A549 (cell line): Measurements from ENCODE around the gene RNF114. TPM values are rescaled to one million over a fixed set of nuclear protein-coding genes. Genes with fewer than 3 reads are reported as not detected.

ENCODE experiments used
- ATAC-seq, 2 experiments: fragments of 200-7000 bp in 1 of 2; fragments of >200 bp in 1 of 2; cut with Nextera tagmentation in 1 of 2; cut with Tn5 transposase in 1 of 2; 3 replicates each; pipeline versions ENCODE4 v1.8.0 to v1.9.1; 2018 to 2020; ENCODE audit warnings: mild to moderate bottlenecking in 1 of 2, moderate library complexity in 1 of 2
- CTCF ChIA-PET: fragments of 300-600 bp; sonication (Branson Sonifier 250); formaldehyde crosslinking; extraction: SDS; loops from one replicate; lab custom pipeline; 2021; ENCODE audit warnings: antibody characterized with exemption, inconsistent platforms; lab: Yijun Ruan, JAX
- POLR2A ChIA-PET: fragments of 350-600 bp; formaldehyde crosslinking; extraction: SDS; loops from one replicate; lab custom pipeline; 2021; ENCODE audit warnings: antibody characterized with exemption, inconsistent platforms; lab: Yijun Ruan, JAX
- DNase-seq, 2 experiments: peaks; one replicate each; pipeline versions ENCODE4 v3.0.0 to v3.0.0-alpha.2; 2011 to 2016; ENCODE audit warnings: low read depth in 1 of 2, low spot score in 1 of 2
- FAIRE-seq: peaks from 2 replicates; lab custom pipeline; 2011; peaks lifted over from hg19 to GRCh38; lab: Jason Lieb, UNC
- H3K27ac ChIP-seq, 2 experiments: fragments of >200 bp; sonication (Bioruptor Twin); formaldehyde crosslinking; 3 replicates each; pipeline ENCODE4 v1.5.1; 2016 to 2017
- H3K4me1 ChIP-seq: fragments of >200 bp; sonication (Bioruptor Twin); formaldehyde crosslinking; 3 replicates; pipeline ENCODE4 v1.6.1; 2016
- H3K4me2 ChIP-seq: fragments of >200 bp; sonication (Bioruptor Twin); formaldehyde crosslinking; 3 replicates; pipeline ENCODE4 v1.6.1; 2016
- H3K4me3 ChIP-seq: fragments of >200 bp; sonication (Bioruptor Twin); formaldehyde crosslinking; 3 replicates; pipeline ENCODE4 v1.5.1; 2016
- H3K9me3 ChIP-seq: fragments of >200 bp; sonication (Bioruptor Twin); formaldehyde crosslinking; 3 replicates; pipeline ENCODE4 v1.6.1; 2016
- BHLHE40 ChIP-seq: IDR thresholded peaks from 2 replicates; pipeline ENCODE4 v1.6.1; 2012; ENCODE audit warnings: low read depth, low read length, inconsistent platforms
- FOXS1 ChIP-seq: fragments of 250-450 bp; sonication (Bioruptor Pico); IDR thresholded peaks from 2 replicates; pipeline ENCODE4 v1.5.0; 2020; ENCODE audit warnings: mild to moderate bottlenecking, moderate library complexity
- HDAC2 ChIP-seq: fragments of 200-600 bp; sonication (generic); IDR thresholded peaks from 2 replicates; pipeline ENCODE4 v1.6.1; 2016
- HES2 ChIP-seq: fragments of >200 bp; sonication (Bioruptor Twin); formaldehyde crosslinking; IDR thresholded peaks from 2 replicates; pipeline ENCODE4 v1.6.1; 2016
- JUN ChIP-seq, 2 experiments: fragments of >200 bp; sonication (Bioruptor Twin); formaldehyde crosslinking; IDR thresholded peaks; 2 replicates in 1 of 2; 3 replicates in 1 of 2; pipeline ENCODE4 v1.6.1; 2016 to 2017
- KDM1A ChIP-seq: fragments of 200-600 bp; sonication (generic); IDR thresholded peaks from 2 replicates; pipeline ENCODE4 v1.6.1; 2016; ENCODE audit warnings: low read depth, mild to moderate bottlenecking
- RAD21 ChIP-seq, 2 experiments: fragments of >200 bp in 1 of 2; sonication (Bioruptor Twin) in 1 of 2; formaldehyde crosslinking in 1 of 2; IDR thresholded peaks in 1 of 2; conservative IDR thresholded peaks in 1 of 2; 2 replicates in 1 of 2; 3 replicates in 1 of 2; pipeline ENCODE4 v1.6.1; 2012 to 2018; ENCODE audit warnings: inconsistent platforms in 1 of 2
- RARB ChIP-seq: fragments of 250-450 bp; sonication (Bioruptor Pico); IDR thresholded peaks from 2 replicates; pipeline ENCODE4 v1.8.0; 2021; ENCODE audit warnings: mild to moderate bottlenecking, moderate library complexity
- REST ChIP-seq: fragments of 200-600 bp; sonication (generic); IDR thresholded peaks from 2 replicates; pipeline ENCODE4 v1.6.1; 2016; ENCODE audit warnings: antibody characterized with exemption, mild to moderate bottlenecking, moderate library complexity
- TP53 ChIP-seq: fragments of 250-450 bp; sonication (Bioruptor Pico); IDR thresholded peaks from 2 replicates; pipeline ENCODE4 v1.5.0; 2021; ENCODE audit warnings: mild to moderate bottlenecking, moderate library complexity
- WGBS: methylation state at CpG from one replicate; pipeline ENCODE4 v1.1.6; 2017; ENCODE audit errors: missing lambda C conversion rate; 5-methylcytosine and 5-hydroxymethylcytosine counted together
- polyA plus RNA-seq, 4 experiments: library from polyadenylated mRNA; depleted of rRNA in 3 of 4; stranded (reverse); fragments of >200 nt; fragmentation: RNase III in 1 of 4; extraction: RNeasy Plus Mini Kit Qiagen cat#74134 plus additional on column Dnase treatment in 1 of 4; gene quantifications; 2 replicates in 3 of 4; 3 replicates in 1 of 4; pipeline ENCODE4 v1.2.3, GENCODE V29; 2011 to 2017
- TF ChIP-seq, protein P1 (sequence below): IDR thresholded peaks from 2 replicates; pipeline ENCODE4 v1.6.1; 2012; ENCODE audit warnings: low read depth, borderline replicate concordance
- TF ChIP-seq, protein P2 (sequence below): IDR thresholded peaks from 2 replicates; pipeline ENCODE4 v1.6.1; 2012
- TF ChIP-seq, protein P3 (sequence below): IDR thresholded peaks from 2 replicates; pipeline ENCODE4 v1.6.1; 2012

Gene RNF114
- polyA plus RNA-seq, 2 of the 4 experiments (the other 2 are of a cell fraction): 43.1 to 44.8 TPM

DNA sequence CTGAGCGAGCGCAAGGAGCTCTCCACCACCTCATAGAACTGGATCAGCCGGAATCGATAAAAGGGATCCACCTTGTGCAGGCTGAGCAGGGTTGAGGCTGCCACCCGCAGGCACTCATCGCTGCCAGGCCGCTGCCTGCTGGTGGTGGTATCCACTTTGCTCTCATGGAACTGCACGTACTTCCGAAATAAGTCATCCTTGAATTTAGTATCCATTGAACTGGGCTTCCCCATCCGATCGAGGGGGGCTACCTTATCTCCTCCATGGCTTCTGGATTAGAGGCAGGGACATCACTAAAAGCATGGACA lies 28.0 kb upstream of the RNF114 start:
- DNase-seq (no peak), FAIRE-seq (no peak)
- Histone ChIP-seq H3K4me2 (no peak overlapping the region), H3K27ac (no peak overlapping the region), H3K9me3 (no peaks in the 10 kb centered on the region), H3K4me3 (no peak overlapping the region)
- ChIA-PET CTCF (interaction anchor here (1.6 to 2.5 kb wide), 2 partner anchors 12 to 19 kb away, joined by 4 to 14 read pairs; no protein-coding TSS in a partner anchor), POLR2A (no interaction called here)
- 92% methylated on average over 11 of the region's 11 CpGs for WGBS
- no peak for TF ChIP-seq BHLHE40
- no peak for TF ChIP-seq HES2
- no peak for TF ChIP-seq KDM1A
- TF ChIP-seq, protein P1, sequence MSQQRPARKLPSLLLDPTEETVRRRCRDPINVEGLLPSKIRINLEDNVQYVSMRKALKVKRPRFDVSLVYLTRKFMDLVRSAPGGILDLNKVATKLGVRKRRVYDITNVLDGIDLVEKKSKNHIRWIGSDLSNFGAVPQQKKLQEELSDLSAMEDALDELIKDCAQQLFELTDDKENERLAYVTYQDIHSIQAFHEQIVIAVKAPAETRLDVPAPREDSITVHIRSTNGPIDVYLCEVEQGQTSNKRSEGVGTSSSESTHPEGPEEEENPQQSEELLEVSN: no peak
- no peak for TF ChIP-seq TP53
- TF ChIP-seq RARB (CRISPR knock-in tag): no peak
- TF ChIP-seq REST: no peak
- no peak for TF ChIP-seq FOXS1 (CRISPR knock-in tag)
- TF ChIP-seq, all 56 proteins: peak for 0
- H3K4me1 ChIP-seq: no peaks in the 10 kb centered on the region; the same call in 2 of the 3 replicates
- no peak for ATAC-seq

DNA sequence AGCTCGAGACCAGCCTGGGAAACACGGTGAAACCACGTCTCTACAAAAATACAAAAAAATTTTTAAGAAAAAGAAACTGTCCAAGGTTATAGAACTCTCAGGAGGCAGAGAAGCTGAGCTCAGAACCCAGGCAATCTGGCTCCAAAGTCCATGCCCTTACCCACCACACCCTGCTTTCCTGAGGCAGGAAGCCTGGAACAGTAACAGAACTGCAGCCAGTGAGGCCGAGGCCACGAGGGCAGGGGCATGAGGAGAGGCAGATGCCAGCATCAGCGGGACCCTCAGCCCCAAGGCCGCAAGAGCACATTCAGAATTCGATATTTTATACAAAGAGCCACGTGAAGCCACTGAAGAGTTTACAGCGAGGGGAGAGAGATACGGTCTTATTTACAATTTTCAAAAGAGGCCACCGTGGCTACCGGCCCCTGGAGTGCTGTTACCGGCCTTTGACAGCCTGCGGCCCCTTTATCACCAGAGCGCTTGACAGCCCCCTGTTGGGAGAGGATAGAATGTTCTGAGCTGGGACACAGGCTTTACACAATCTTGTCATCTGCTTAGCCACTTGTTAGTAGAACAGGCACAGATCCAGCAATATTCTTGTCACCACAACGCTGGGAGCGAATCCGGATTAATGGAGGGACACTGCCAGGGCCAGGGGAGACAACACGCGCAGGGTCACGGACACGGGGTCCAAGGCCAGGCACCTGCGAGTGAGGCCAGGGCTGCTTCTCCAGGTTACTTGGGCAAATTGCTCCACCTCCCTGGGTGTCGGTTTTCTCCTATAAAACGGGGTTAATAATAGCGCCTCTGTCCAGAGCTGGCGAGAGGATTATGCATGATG lies 26.5 kb upstream of the RNF114 start:
- Histone ChIP-seq H3K4me1 (peaks cover 10% of the 10 kb centered on the region; the same call in 1 of the 3 replicates), H3K4me3 (no peak overlapping the region), H3K4me2 (no peak overlapping the region), H3K27ac (no peak overlapping the region), H3K9me3 (no peaks in the 10 kb centered on the region)
- ChIA-PET POLR2A (no interaction called here), CTCF (interaction anchor here (1.0 to 6.3 kb wide), 6 partner anchors 9 to 173 kb away, joined by 3 to 37 read pairs (median 4); no protein-coding TSS in a partner anchor)
- ATAC-seq: peak in 1 of 2 experiments; percentile 59; a peak in 2 of 6 replicates
- TF ChIP-seq JUN (IDR thresholded peaks at IDR 0.05) (no peak), RAD21 (conservative IDR thresholded peaks at IDR 0.05 in 1 of 2, IDR thresholded peaks at IDR 0.05 in 1 of 2) (peak in 1 of 2 experiments; percentile 18; a peak in 1 of 5 replicates)
- TF ChIP-seq, protein P2, sequence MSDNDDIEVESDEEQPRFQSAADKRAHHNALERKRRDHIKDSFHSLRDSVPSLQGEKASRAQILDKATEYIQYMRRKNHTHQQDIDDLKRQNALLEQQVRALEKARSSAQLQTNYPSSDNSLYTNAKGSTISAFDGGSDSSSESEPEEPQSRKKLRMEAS: no peak
- TF ChIP-seq, protein P1: no peak
- 89% methylated on average over 22 of the region's 28 CpGs for WGBS
- FAIRE-seq: no peak
- DNase-seq: no peak

DNA sequence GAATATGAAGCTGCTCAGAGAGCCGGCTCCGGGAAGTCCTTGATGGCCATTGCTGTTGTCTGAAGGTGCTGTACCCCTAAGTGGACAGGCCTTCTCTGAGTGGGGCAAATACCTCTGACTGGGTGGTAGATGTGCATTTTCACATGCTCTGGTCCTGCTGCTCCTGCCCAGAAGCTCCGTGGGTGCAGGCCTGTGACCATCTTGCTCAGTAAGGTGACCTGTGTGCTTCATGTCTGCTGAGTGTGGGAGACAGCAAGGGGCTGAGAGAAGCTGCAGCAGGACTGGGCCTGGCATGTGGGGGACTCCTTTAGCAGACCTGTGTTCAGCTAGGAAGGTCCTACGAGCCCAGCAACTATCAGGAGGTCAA lies 25.9 kb upstream of the RNF114 start:
- FAIRE-seq (no peak), ATAC-seq (no peak), DNase-seq (no peak)
- H3K27ac ChIP-seq: no peak overlapping the region
- H3K4me2 ChIP-seq: no peak overlapping the region
- H3K4me3 ChIP-seq: no peak overlapping the region
- TF ChIP-seq, protein P3, sequence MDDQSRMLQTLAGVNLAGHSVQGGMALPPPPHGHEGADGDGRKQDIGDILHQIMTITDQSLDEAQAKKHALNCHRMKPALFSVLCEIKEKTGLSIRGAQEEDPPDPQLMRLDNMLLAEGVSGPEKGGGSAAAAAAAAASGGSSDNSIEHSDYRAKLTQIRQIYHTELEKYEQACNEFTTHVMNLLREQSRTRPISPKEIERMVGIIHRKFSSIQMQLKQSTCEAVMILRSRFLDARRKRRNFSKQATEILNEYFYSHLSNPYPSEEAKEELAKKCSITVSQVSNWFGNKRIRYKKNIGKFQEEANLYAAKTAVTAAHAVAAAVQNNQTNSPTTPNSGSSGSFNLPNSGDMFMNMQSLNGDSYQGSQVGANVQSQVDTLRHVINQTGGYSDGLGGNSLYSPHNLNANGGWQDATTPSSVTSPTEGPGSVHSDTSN: no peak
- TF ChIP-seq HDAC2: no peak
- no peak for TF ChIP-seq BHLHE40
- no peaks in the 10 kb centered on the region for H3K9me3 ChIP-seq
- H3K4me1 ChIP-seq: peaks cover 10% of the 10 kb centered on the region; the same call in 1 of the 3 replicates
- WGBS: 83% methylated on average over 4 of the region's 4 CpGs
- ChIA-PET CTCF (interaction anchor here (1.2 to 6.3 kb wide), 6 partner anchors 9 to 57 kb away, joined by 3 to 37 read pairs (median 6); no protein-coding TSS in a partner anchor), POLR2A (no interaction called here)
